GM18505 (cell line): ENCODE results near the gene SLC44A3.
"Not testable (repeated sequence)": the region's sequence is repeated elsewhere in the genome, so short reads cannot be mapped to it uniquely, and the experiment has no call there.

Experiments used
- ATAC-seq: cut with Tn5 transposase; IDR thresholded peaks from one replicate; pipeline ENCODE4 v1.9.1; 2021; ENCODE audit not compliant: unreplicated experiment
- POLR2A ChIP-seq: IDR thresholded peaks from 4 replicates; pipeline ENCODE4 v1.6.1; 2011; ENCODE audit warnings: borderline replicate concordance; ENCODE audit not compliant: insufficient read depth, insufficient read length; ENCODE audit errors: extremely low read depth

Gene SLC44A3

DNA sequence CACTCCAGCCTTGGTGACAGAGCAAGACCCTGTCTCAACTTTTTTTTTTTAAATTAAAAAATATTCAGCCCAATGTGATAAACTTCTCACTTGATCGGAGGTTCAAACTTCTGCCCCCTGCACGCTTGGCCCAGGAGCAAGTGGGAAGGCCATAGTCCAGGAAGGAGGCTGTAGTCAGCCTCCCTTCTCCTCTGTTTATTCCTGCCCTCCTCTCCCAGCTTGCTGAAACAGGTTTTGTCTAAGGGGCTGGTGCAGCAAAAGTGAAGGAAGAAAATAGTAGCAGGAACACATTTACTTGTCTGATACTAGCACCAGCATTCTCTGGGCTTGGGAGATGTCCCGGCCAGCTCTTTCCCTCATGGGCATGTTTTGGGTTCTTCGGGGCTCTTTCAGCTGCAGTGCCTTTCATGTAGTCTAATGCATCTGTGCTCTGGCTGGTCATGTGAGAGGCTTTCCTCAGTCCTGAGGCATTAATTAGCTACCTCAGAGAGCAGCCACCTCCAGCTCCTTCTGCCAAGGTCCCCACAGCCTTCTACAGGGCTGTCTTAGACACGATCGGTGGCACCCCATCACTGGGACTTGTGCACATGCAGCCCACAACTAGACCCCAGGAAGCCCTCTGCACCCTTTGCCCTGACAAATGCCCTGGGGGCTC lies 12.9 kb downstream of the SLC44A3 start:
- no peak for ATAC-seq
- no peak for TF ChIP-seq POLR2A

DNA sequence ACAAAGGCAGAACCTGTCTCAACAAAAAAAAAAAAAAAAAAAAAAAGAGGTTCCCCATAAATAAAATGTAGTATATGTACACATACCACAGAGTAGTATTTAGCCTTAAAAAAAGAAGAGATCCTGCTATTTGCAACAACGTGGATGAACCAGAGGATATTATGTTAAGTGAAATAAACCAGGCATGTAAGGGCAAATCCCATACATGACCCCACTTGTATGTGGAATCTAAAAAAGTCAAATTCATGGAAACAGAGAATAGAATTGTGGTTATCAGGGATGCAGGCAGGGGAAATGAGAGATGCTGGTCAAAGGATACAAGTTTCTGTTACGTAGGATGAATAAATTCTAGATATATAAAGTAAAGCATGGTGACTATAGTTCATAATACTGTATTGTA lies 16.7 kb downstream of the SLC44A3 start:
- no peak for TF ChIP-seq POLR2A
- no peak for ATAC-seq

DNA sequence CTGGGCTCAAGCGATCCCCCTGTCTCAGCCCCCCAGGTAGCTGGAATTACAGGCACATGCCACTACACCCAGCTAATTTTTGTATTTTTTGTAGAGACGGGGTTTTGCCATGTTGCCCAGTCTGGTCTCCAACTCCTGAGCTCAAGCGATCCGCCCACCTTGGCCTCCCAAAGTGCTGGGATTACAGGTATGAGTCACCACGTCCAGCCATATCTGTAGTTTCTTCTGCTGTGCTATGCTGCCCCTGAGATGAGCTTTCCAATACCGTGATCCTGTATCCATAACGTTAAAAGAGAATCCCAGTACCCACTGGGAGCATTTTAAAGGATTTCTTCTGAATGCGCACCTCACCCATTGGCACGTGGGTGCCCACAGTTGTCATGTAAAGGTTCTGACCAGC lies 20.2 kb downstream of the SLC44A3 start:
- ATAC-seq, result not testable (repeated sequence)

DNA sequence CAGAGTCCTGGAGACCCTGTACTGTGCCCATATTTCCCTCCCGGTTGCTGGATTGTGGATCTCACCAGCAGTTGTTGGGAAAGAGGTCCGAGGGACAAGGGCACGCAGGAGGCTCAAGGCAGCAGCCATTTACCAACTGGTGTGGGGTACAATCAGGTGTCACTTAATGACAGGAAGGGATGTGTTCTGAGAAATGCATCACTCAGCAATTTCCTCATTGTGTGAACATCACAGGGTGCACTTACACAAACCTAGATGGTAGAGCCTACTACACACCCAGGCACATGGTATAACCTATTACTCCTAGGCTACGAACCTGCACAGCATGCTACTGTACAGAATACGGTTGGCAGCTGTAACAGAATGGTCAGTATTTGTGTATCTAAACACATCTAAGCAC lies 20.7 kb downstream of the SLC44A3 start:
- no peak for TF ChIP-seq POLR2A
- no peak for ATAC-seq

DNA sequence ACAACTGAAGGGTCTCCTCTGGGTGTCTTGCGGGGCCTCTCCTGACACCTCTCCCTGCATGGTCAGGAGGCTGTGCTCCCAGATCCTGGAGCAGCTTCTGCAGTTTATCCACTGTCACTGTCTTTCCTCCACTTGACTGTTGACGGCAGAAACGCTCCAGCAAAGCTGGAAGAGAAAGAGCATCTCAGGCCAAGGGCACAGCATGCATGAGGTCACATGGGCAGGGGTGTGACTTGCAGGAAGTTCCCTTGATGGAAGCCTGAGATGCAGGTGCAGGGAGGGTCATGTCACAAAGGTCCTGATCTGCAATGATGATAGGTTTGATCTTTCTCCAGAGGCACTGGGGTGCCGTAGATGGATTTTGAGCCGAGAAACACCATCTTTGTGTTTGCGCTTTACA lies 23.3 kb downstream of the SLC44A3 start:
- TF ChIP-seq POLR2A, result no peak
- ATAC-seq, result no peak

DNA sequence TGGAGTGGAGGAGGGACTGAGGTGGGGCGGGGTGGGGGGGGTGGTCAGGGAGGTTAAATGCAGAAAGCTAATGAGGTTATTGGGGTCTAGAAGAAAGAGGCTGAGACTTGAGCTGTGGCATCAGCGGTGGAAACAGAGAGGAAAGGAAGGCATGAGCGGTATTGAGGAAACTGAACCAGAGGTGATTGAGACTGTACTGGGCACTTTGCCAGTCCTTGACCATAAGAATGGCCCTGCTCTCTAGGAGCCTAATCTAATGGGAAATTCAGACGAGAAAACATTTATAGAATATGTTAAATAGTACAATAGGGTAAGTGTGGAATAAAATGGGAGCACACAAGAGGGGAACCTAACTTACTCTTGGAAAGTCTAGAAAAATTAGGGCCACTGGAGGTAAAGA lies 23.7 kb downstream of the SLC44A3 start:
- TF ChIP-seq POLR2A, result no peak
- ATAC-seq, result no peak

DNA sequence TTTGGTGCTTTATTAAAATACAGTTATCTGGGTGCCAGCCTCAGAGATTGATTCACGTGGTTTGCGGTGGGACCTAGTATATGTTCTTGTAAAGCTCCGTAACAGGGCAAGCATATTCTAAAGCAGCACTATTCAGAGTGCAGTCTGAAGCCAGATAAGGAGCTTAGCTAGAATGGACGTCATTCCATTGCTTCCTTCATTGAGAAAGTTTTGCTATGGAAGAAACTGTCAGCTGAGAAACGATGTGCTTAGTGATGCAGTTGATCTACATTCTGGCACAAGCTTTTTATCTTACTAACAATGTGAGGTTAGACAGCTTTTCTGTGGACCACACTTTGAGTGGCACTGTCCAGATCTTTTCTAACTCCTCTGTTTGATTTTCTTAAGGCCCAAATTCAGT lies 26.2 kb downstream of the SLC44A3 start:
- no peak for TF ChIP-seq POLR2A
- no peak for ATAC-seq

DNA sequence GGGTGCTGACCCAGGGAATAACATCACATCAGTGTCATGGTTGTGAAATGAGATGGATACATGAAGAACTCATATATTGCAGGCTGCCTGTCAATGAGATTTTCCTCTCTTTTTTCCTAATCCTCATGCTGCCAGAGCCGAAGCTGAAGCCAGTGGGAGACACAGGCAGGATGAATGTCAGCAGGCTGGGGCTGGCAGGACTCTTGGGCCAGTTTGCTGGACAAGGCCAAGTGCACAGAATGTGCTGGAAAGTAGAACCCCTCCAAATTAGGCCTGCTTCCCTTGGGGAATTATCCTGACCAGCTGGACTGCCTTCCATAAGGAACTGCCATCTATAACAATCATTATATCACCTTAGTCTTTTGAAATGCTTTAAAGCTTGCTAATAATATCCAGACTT lies 31.4 kb downstream of the SLC44A3 start:
- ATAC-seq, result no peak
- no peak for TF ChIP-seq POLR2A

DNA sequence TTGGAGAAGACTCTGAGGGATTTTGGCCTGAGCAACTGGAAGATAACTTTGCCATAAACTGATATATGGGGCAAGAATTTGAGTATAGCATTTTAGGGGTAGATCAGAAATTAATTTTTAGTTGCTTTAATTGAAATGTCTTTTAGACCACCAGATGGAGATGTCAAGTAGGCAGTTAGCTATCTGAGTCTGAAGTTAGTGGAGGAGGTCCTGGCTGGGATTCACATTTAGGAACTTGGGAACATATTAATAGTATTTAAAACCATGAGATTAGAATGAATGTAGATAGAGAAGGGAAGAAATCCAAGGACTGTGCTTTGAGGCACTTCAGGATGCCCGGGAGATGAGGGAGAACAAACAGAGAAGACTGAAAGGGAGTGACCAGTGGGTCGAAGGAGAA lies 32.6 kb downstream of the SLC44A3 start:
- TF ChIP-seq POLR2A, result no peak
- no peak for ATAC-seq

DNA sequence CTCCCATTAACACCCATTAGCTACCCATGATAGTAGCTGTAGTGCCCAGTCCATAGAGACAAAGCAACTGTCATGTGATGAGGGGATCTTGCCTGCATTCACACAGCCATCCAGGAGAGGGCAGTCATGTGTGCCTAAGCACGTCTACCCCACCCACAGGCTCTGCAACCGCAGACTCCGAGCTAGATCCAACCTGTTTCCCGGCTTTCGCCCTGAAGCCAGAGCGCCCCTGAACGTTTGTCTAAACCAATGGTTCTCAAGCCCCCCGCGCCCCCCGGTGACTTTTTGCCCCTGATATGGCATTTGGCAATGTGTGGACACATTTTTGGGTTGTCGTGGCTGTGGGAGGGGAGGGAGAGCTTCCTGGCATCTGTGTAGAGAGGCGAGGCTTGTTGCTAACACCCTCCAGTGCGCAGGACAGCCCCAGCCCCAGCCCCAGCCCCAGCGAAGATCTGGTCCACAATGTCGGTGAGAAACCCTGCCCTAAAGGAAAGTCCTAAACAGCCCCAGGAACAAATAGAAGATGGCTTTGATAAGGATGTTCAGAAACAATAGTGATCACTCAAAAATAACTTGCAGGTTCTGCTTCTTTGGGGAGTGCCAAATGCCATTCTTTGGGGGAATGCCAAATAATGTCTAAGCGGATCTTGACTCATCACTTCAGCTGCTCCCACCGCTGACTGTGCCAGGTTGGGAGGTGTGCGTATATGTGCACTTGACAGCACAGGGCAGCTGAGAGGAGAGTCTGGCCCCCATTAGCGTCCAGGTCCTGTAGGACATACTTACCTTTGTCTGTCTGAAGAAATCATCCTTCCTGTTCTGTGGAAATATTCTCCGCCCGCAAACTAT lies 34.5 kb downstream of the SLC44A3 start:
- no peak for TF ChIP-seq POLR2A
- peak; percentile 99 for ATAC-seq

DNA sequence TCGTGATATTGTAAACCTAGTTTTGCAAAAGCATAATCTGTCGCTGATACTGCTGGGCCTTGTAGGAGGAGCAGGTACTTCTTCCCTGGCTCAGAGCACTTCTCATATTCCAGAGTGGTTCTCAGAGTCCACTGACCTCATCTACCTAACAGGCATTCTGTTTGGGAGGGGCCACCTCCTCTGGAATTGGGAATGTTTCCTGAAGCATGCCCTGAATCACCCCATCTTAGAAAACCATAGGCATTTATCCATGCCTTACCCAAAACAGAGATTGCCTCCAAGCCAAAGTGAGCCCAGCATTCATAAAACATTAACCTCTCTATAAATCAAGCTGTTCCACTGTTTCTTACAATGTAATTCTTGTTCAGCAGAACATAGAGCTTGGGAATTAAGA lies 35.1 kb downstream of the SLC44A3 start:
- ATAC-seq, result no peak

DNA sequence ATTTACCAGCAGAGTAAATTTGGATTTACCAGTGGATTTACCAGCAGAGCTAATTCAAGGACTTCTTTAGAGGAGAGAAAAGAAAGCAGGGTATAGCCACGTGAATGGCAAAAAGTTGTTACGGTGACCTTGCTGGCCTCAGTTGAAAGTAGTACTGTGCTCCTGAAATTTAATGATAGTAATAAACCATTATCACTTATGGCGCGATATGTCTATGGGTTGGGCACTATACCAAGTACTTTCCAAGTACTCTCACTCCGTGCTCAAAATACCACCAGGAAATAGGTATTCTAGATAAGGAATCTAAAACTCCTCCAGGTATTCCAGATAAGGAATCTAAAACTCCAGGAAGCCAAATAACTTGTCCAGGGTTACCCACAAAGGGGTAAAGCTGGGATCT lies 35.8 kb downstream of the SLC44A3 start:
- no peak for ATAC-seq
- no peak for TF ChIP-seq POLR2A

More for the DNA sequence above, 35.1 kb downstream of the SLC44A3 start:
- TF ChIP-seq POLR2A, result no peak

DNA sequence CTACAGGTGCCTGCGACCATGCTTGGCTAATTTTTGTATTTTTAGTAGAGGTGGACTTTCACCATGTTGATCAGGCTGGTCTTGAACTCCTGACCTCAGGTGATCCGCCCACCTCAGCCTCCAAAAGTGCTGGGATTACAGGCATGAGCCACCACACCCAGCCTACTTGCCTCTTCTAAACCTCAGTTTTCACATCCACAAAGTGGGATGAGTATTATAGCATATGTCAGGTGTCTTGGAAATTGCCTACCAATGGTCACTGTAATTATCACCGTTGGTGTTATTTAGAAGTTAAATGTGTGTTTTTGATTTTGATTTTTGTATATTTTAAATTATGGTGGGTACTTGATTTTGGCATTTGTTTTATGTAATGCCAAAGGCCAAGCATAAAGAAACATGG lies 36.7 kb downstream of the SLC44A3 start:
- no peak for TF ChIP-seq POLR2A
- no peak for ATAC-seq

DNA sequence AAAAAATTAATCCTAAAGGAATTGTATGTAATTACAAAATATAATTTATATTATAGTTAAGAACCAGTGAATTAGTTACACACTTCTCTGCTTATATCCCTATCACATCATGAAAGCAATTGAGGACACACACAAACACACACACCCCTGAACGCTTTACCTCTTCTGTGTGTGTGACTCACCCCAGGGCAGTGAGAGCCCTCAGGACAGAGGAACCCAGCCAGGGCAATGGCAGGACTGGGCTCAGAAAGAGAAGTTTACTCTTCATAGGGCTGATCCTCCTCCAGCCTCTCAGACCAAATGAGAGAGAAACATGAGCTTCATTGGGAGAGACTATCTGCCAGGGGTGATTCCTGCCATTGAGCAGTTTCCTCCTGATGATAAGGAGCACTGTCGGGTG lies 38.1 kb downstream of the SLC44A3 start:
- no peak for TF ChIP-seq POLR2A
- ATAC-seq, result no peak

DNA sequence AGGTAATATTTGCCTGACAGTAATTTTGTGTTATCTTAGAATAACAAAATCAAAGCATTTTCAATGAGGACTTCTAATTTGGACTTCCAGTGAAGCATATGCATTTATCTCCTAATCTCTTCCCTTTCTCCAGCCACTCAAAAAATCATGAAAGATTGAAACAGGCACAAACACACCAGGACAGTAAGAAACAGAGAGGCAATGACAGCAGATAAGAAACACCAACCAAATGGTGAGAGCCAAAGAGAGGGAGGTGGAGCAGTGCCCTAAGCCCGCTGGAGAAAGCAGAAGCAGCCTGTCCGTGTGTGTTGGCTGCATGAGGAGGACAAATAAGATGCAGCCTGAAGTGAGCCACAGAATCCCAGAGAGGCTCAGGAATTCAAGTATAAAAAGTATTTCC lies 39.0 kb downstream of the SLC44A3 start:
- no peak for ATAC-seq
- TF ChIP-seq POLR2A, result no peak

DNA sequence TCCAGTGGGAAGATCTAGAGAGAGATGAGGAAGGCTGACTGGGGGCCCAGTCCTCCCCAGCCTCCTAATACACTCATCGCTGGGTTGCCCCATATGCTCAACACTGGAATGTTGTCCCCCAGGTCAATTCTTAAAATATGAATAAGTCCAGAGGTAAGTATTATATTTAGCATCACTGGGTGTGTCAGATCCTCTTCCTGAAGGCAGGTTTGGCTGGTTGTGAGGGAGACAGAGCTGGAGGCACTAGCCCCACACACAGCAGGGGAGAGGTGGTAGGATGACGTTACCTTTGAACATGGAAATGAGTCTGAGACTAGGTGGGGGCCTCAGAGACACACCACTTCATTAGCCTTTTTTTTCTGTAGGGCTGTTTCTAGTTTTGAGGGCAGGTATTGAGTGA lies 42.6 kb downstream of the SLC44A3 start:
- no peak for ATAC-seq

More for the DNA sequence above, 42.6 kb downstream of the SLC44A3 start:
- no peak for TF ChIP-seq POLR2A
